A549 (cell line): ENCODE results near the gene ZNF319. TPM values are rescaled to one million over a fixed set of nuclear protein-coding genes. Genes with fewer than 3 reads are reported as not detected.

Source experiments
- ATAC-seq, 2 experiments: fragments of 200-7000 bp in 1 of 2; fragments of >200 bp in 1 of 2; cut with Nextera tagmentation in 1 of 2; cut with Tn5 transposase in 1 of 2; 3 replicates each; pipeline versions ENCODE4 v1.8.0 to v1.9.1; 2018 to 2020; ENCODE audit warnings: mild to moderate bottlenecking in 1 of 2, moderate library complexity in 1 of 2
- CTCF ChIA-PET: fragments of 300-600 bp; sonication (Branson Sonifier 250); formaldehyde crosslinking; extraction: SDS; loops from one replicate; lab custom pipeline; 2021; ENCODE audit warnings: antibody characterized with exemption, inconsistent platforms; lab: Yijun Ruan, JAX
- POLR2A ChIA-PET: fragments of 350-600 bp; formaldehyde crosslinking; extraction: SDS; loops from one replicate; lab custom pipeline; 2021; ENCODE audit warnings: antibody characterized with exemption, inconsistent platforms; lab: Yijun Ruan, JAX
- DNase-seq, 2 experiments: peaks; one replicate each; pipeline versions ENCODE4 v3.0.0 to v3.0.0-alpha.2; 2011 to 2016; ENCODE audit warnings: low read depth in 1 of 2, low spot score in 1 of 2
- FAIRE-seq: peaks from 2 replicates; lab custom pipeline; 2011; peaks lifted over from hg19 to GRCh38; lab: Jason Lieb, UNC
- H3K27ac ChIP-seq, 2 experiments: fragments of >200 bp; sonication (Bioruptor Twin); formaldehyde crosslinking; 3 replicates each; pipeline ENCODE4 v1.5.1; 2016 to 2017
- H3K4me1 ChIP-seq: fragments of >200 bp; sonication (Bioruptor Twin); formaldehyde crosslinking; 3 replicates; pipeline ENCODE4 v1.6.1; 2016
- H3K4me2 ChIP-seq: fragments of >200 bp; sonication (Bioruptor Twin); formaldehyde crosslinking; 3 replicates; pipeline ENCODE4 v1.6.1; 2016
- H3K4me3 ChIP-seq: fragments of >200 bp; sonication (Bioruptor Twin); formaldehyde crosslinking; 3 replicates; pipeline ENCODE4 v1.5.1; 2016
- H3K9me3 ChIP-seq: fragments of >200 bp; sonication (Bioruptor Twin); formaldehyde crosslinking; 3 replicates; pipeline ENCODE4 v1.6.1; 2016
- BCL3 ChIP-seq: fragments of >200 bp; sonication (Bioruptor Twin); formaldehyde crosslinking; IDR thresholded peaks from 3 replicates; pipeline ENCODE4 v1.6.1; 2016
- EHMT2 ChIP-seq: fragments of 200-600 bp; sonication (generic); IDR thresholded peaks from 2 replicates; pipeline ENCODE4 v1.6.1; 2016; ENCODE audit warnings: antibody characterized with exemption, low read depth, mild to moderate bottlenecking, moderate library complexity
- EP300 ChIP-seq, 2 experiments: fragments of >200 bp; sonication (Bioruptor Twin); formaldehyde crosslinking; IDR thresholded peaks; 2 replicates in 1 of 2; 3 replicates in 1 of 2; pipeline ENCODE4 v1.6.1; 2016 to 2017
- ESRRA ChIP-seq: fragments of 150-350 bp; IDR thresholded peaks from 2 replicates; pipeline ENCODE4 v1.6.1; 2014; ENCODE audit warnings: mild to moderate bottlenecking, low read length, borderline replicate concordance
- GATA3 ChIP-seq: IDR thresholded peaks from 2 replicates; pipeline ENCODE4 v1.6.1; 2012; ENCODE audit warnings: borderline replicate concordance
- HOXB13 ChIP-seq: fragments of 250-450 bp; sonication (Bioruptor Pico); IDR thresholded peaks from 2 replicates; pipeline ENCODE4 v1.5.0; 2020; ENCODE audit warnings: low read depth, mild to moderate bottlenecking, moderate library complexity
- JUN ChIP-seq, 2 experiments: fragments of >200 bp; sonication (Bioruptor Twin); formaldehyde crosslinking; IDR thresholded peaks; 2 replicates in 1 of 2; 3 replicates in 1 of 2; pipeline ENCODE4 v1.6.1; 2016 to 2017
- JUNB ChIP-seq: fragments of >200 bp; sonication (Bioruptor Twin); formaldehyde crosslinking; IDR thresholded peaks from 2 replicates; pipeline ENCODE4 v1.6.1; 2016
- KDM5A ChIP-seq: fragments of 200-600 bp; sonication (generic); IDR thresholded peaks from 2 replicates; pipeline ENCODE4 v1.6.1; 2016; ENCODE audit warnings: antibody characterized with exemption, mild to moderate bottlenecking
- MAFK ChIP-seq: fragments of 450-650 bp; IDR thresholded peaks from 2 replicates; pipeline ENCODE4 v1.6.1; 2014; ENCODE audit not compliant: partially characterized antibody
- MYC ChIP-seq: IDR thresholded peaks from 2 replicates; pipeline ENCODE4 v1.6.1; 2012; ENCODE audit warnings: mild to moderate bottlenecking, inconsistent platforms, low read length, improper control_type of control experiment, borderline replicate concordance
- NR3C1 ChIP-seq: fragments of >200 bp; sonication (Bioruptor Twin); formaldehyde crosslinking; IDR thresholded peaks from 3 replicates; pipeline ENCODE4 v1.6.1; 2017
- POLR2AphosphoS2 ChIP-seq: conservative IDR thresholded peaks from 2 replicates; pipeline ENCODE4 v1.6.1; 2012; ENCODE audit warnings: low read length, improper control_type of control experiment, inconsistent platforms
- RARB ChIP-seq: fragments of 250-450 bp; sonication (Bioruptor Pico); IDR thresholded peaks from 2 replicates; pipeline ENCODE4 v1.8.0; 2021; ENCODE audit warnings: mild to moderate bottlenecking, moderate library complexity
- REST ChIP-seq: fragments of 200-600 bp; sonication (generic); IDR thresholded peaks from 2 replicates; pipeline ENCODE4 v1.6.1; 2016; ENCODE audit warnings: antibody characterized with exemption, mild to moderate bottlenecking, moderate library complexity
- SMC3 ChIP-seq: fragments of >200 bp; sonication (Bioruptor Twin); formaldehyde crosslinking; IDR thresholded peaks from 3 replicates; pipeline ENCODE4 v1.6.1; 2018; ENCODE audit warnings: inconsistent platforms
- TP53 ChIP-seq: fragments of 250-450 bp; sonication (Bioruptor Pico); IDR thresholded peaks from 2 replicates; pipeline ENCODE4 v1.5.0; 2021; ENCODE audit warnings: mild to moderate bottlenecking, moderate library complexity
- ZC3H11A ChIP-seq: fragments of 450-650 bp; IDR thresholded peaks from 2 replicates; pipeline ENCODE4 v1.6.1; 2014; ENCODE audit warnings: antibody characterized with exemption, mild to moderate bottlenecking
- ZFP36 ChIP-seq: fragments of 450-650 bp; IDR thresholded peaks from 2 replicates; pipeline ENCODE4 v1.6.1; 2014; ENCODE audit warnings: borderline replicate concordance; ENCODE audit not compliant: partially characterized antibody
- WGBS: methylation state at CpG from one replicate; pipeline ENCODE4 v1.1.6; 2017; ENCODE audit errors: missing lambda C conversion rate; 5-methylcytosine and 5-hydroxymethylcytosine counted together
- polyA plus RNA-seq, 4 experiments: library from polyadenylated mRNA; depleted of rRNA in 3 of 4; stranded (reverse); fragments of >200 nt; fragmentation: RNase III in 1 of 4; extraction: RNeasy Plus Mini Kit Qiagen cat#74134 plus additional on column Dnase treatment in 1 of 4; gene quantifications; 2 replicates in 3 of 4; 3 replicates in 1 of 4; pipeline ENCODE4 v1.2.3, GENCODE V29; 2011 to 2017
- TF ChIP-seq, protein P1 (sequence below): fragments of 250-450 bp; sonication (Bioruptor Pico); IDR thresholded peaks from 2 replicates; pipeline ENCODE4 v1.5.0; 2020; ENCODE audit warnings: low read depth, mild to moderate bottlenecking, moderate library complexity
- TF ChIP-seq, protein P2 (sequence below): fragments of >200 bp; sonication (Bioruptor Twin); formaldehyde crosslinking; IDR thresholded peaks from 3 replicates; pipeline ENCODE4 v1.5.1; 2016
- TF ChIP-seq, protein P3 (sequence below): IDR thresholded peaks from 2 replicates; pipeline ENCODE4 v1.6.1; 2012
- TF ChIP-seq, protein P4 (sequence below): fragments of >200 bp; sonication (Bioruptor Twin); formaldehyde crosslinking; IDR thresholded peaks from 2 replicates; pipeline ENCODE4 v1.6.1; 2016

The ZNF319 gene
- polyA plus RNA-seq, 2 of the 4 experiments (the other 2 are of a cell fraction), result 10.8 to 11.3 TPM

- no peak for ATAC-seq
- H3K9me3 ChIP-seq, result no peaks in the 10 kb centered on the region
- no peak overlapping the region for H3K4me3 ChIP-seq
- ChIA-PET POLR2A (no interaction called here), CTCF (interaction anchor here (1.0 to 1.9 kb wide), 2 partner anchors 21 to 81 kb away, joined by 3 to 4 read pairs; no protein-coding TSS in a partner anchor)
- FAIRE-seq, result no peak
- no peak overlapping the region for H3K27ac ChIP-seq
- TF ChIP-seq GATA3 (no peak), MYC (no peak), JUN (IDR thresholded peaks at IDR 0.05) (no peak), ESRRA (no peak), BCL3 (no peak), HOXB13 (no peak), EHMT2 (no peak), TP53 (no peak), EP300 (IDR thresholded peaks at IDR 0.05) (no peak)
- TF ChIP-seq, protein P1, sequence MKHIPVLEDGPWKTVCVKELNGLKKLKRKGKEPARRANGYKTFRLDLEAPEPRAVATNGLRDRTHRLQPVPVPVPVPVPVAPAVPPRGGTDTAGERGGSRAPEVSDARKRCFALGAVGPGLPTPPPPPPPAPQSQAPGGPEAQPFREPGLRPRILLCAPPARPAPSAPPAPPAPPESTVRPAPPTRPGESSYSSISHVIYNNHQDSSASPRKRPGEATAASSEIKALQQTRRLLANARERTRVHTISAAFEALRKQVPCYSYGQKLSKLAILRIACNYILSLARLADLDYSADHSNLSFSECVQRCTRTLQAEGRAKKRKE (CRISPR knock-in tag), result no peak
- TF ChIP-seq, protein P2, sequence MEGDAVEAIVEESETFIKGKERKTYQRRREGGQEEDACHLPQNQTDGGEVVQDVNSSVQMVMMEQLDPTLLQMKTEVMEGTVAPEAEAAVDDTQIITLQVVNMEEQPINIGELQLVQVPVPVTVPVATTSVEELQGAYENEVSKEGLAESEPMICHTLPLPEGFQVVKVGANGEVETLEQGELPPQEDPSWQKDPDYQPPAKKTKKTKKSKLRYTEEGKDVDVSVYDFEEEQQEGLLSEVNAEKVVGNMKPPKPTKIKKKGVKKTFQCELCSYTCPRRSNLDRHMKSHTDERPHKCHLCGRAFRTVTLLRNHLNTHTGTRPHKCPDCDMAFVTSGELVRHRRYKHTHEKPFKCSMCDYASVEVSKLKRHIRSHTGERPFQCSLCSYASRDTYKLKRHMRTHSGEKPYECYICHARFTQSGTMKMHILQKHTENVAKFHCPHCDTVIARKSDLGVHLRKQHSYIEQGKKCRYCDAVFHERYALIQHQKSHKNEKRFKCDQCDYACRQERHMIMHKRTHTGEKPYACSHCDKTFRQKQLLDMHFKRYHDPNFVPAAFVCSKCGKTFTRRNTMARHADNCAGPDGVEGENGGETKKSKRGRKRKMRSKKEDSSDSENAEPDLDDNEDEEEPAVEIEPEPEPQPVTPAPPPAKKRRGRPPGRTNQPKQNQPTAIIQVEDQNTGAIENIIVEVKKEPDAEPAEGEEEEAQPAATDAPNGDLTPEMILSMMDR, result no peak
- TF ChIP-seq, protein P3, sequence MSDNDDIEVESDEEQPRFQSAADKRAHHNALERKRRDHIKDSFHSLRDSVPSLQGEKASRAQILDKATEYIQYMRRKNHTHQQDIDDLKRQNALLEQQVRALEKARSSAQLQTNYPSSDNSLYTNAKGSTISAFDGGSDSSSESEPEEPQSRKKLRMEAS, result no peak
- TF ChIP-seq, protein P4, sequence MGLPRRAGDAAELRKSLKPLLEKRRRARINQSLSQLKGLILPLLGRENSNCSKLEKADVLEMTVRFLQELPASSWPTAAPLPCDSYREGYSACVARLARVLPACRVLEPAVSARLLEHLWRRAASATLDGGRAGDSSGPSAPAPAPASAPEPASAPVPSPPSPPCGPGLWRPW, result no peak
- DNase-seq, result no peak
- 93% methylated on average over 3 of the region's 12 CpGs for WGBS
- H3K4me2 ChIP-seq, result no peak overlapping the region
- no peaks in the 10 kb centered on the region for H3K4me1 ChIP-seq
Measured at GRCh38 chr16:58040496-58040846, 40.0 kb upstream of the ZNF319 start.

- no peak for FAIRE-seq
- 98% methylated on average over 24 of the region's 26 CpGs for WGBS
- no peak overlapping the region for H3K4me2 ChIP-seq
- no peak overlapping the region for H3K27ac ChIP-seq
- no peak for TF ChIP-seq ZFP36
- no peak for TF ChIP-seq RARB
- TF ChIP-seq JUNB, result no peak
- TF ChIP-seq JUN (IDR thresholded peaks at IDR 0.05), result no peak
- TF ChIP-seq KDM5A, result no peak
- no peak for TF ChIP-seq MAFK
- ATAC-seq, result no peak
- ChIA-PET POLR2A (no interaction called here), CTCF (interaction anchor here (1.0 to 1.9 kb wide), 2 partner anchors 20 to 81 kb away, joined by 3 to 4 read pairs; no protein-coding TSS in a partner anchor)
- no peak for DNase-seq
- no peak overlapping the region for H3K4me3 ChIP-seq
- H3K4me1 ChIP-seq, result no peaks in the 10 kb centered on the region
- no peaks in the 10 kb centered on the region for H3K9me3 ChIP-seq
Measured at GRCh38 chr16:58039829-58040495, 39.5 kb upstream of the ZNF319 start.

DNA sequence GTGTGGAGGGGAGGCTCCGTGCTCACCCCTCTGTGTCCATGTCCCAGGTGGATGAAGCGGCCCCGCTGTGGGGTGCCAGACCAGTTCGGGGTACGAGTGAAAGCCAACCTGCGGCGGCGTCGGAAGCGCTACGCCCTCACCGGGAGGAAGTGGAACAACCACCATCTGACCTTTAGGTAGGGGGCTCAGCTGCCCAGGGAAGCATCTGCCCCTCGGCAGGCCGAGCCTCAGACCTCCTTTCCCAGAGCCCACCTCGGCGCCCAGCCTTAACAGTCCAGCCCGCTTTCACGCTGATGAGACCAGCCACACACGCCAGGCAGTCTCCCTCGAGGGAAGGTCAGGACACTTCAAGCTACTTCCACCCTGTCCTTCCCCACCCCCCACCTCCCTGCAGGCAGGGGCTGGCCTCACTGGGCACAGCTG is 37.8 kb upstream of the ZNF319 start:
- ATAC-seq (no peak), DNase-seq (no peak), FAIRE-seq (no peak)
- H3K4me2 ChIP-seq, result no peak overlapping the region
- H3K27ac ChIP-seq, result no peak overlapping the region
- ChIA-PET CTCF (interaction anchor here (0.7 to 1.6 kb wide), 2 partner anchors 90 to 92 kb away, joined by 3 to 4 read pairs; partner anchors contain the start of gene CFAP20), POLR2A (no interaction called here)
- H3K9me3 ChIP-seq, result no peaks in the 10 kb centered on the region
- no peak overlapping the region for H3K4me3 ChIP-seq
- H3K4me1 ChIP-seq, result no peaks in the 10 kb centered on the region
- 90% methylated on average over 20 of the region's 20 CpGs for WGBS
- no peak for TF ChIP-seq NR3C1
- no peak for TF ChIP-seq RARB
- TF ChIP-seq REST, result no peak
- no peak for TF ChIP-seq POLR2AphosphoS2
- TF ChIP-seq BCL3, result no peak
- no peak for TF ChIP-seq SMC3
- TF ChIP-seq, protein P1 (CRISPR knock-in tag), result no peak
- no peak for TF ChIP-seq ZC3H11A
